NCI-H1694 treated with DMSO at 0.1 percent for 48 hours (cell line): ENCODE measurements around the gene SNPH.

Experiments used
- DNase-seq: peaks from one replicate; lab custom pipeline; 2025; lab: John Stamatoyannopoulos, UW

Gene SNPH

GRCh38 chr20:1265226-1265915, 723 bp upstream of the SNPH start:
- no peak for DNase-seq

GRCh38 chr20:1265916-1266166, 253 bp upstream of the SNPH start:
- DNase-seq: no peak

- DNase-seq: no peak
These were observed 1.1 kb downstream of the SNPH start for GRCh38 chr20:1267161-1267560.

GRCh38 chr20:1267809-1268374, 1.8 kb downstream of the SNPH start:
- DNase-seq: no peak

GRCh38 chr20:1269235-1269634, 3.1 kb downstream of the SNPH start:
- no peak for DNase-seq

GRCh38 chr20:1269850-1270249, 3.8 kb downstream of the SNPH start:
- DNase-seq: no peak

GRCh38 chr20:1272368-1273100, 6.4 kb downstream of the SNPH start:
- DNase-seq: no peak

GRCh38 chr20:1273366-1273765, 7.3 kb downstream of the SNPH start:
- DNase-seq: no peak

- no peak for DNase-seq
These were observed 8.6 kb downstream of the SNPH start for GRCh38 chr20:1274485-1275311.

GRCh38 chr20:1275919-1276318, 9.8 kb downstream of the SNPH start:
- DNase-seq: no peak

- no peak for DNase-seq
These were observed 11.6 kb downstream of the SNPH start for GRCh38 chr20:1277529-1278322.

- no peak for DNase-seq
These were observed 12.9 kb downstream of the SNPH start for GRCh38 chr20:1278993-1279392.

- DNase-seq: no peak
These were observed 14.4 kb downstream of the SNPH start for GRCh38 chr20:1280195-1281102.

- no peak for DNase-seq
These were observed 15.4 kb downstream of the SNPH start for GRCh38 chr20:1281279-1282057.

- no peak for DNase-seq
These were observed 16.9 kb downstream of the SNPH start for GRCh38 chr20:1282966-1283365.

GRCh38 chr20:1283522-1284510, 17.7 kb downstream of the SNPH start:
- DNase-seq: no peak

- no peak for DNase-seq
These were observed 20.4 kb downstream of the SNPH start for GRCh38 chr20:1286267-1287024.

GRCh38 chr20:1287306-1287705, 21.2 kb downstream of the SNPH start:
- no peak for DNase-seq
